GM21528 (cell line): ENCODE results near the gene ADK.
A peak's percentile ranks its signal among the peaks of the same experiment; 100 is the strongest.
"Not testable (repeated sequence)": the region's sequence is repeated elsewhere in the genome, so short reads cannot be mapped to it uniquely, and the experiment has no call there.

Experiments used
- ATAC-seq: cut with Tn5 transposase; IDR thresholded peaks from one replicate; pipeline ENCODE4 v1.9.1; 2021; ENCODE audit warnings: mild to moderate bottlenecking, moderate library complexity; ENCODE audit not compliant: unreplicated experiment, low FRiP score

The ADK gene

DNA sequence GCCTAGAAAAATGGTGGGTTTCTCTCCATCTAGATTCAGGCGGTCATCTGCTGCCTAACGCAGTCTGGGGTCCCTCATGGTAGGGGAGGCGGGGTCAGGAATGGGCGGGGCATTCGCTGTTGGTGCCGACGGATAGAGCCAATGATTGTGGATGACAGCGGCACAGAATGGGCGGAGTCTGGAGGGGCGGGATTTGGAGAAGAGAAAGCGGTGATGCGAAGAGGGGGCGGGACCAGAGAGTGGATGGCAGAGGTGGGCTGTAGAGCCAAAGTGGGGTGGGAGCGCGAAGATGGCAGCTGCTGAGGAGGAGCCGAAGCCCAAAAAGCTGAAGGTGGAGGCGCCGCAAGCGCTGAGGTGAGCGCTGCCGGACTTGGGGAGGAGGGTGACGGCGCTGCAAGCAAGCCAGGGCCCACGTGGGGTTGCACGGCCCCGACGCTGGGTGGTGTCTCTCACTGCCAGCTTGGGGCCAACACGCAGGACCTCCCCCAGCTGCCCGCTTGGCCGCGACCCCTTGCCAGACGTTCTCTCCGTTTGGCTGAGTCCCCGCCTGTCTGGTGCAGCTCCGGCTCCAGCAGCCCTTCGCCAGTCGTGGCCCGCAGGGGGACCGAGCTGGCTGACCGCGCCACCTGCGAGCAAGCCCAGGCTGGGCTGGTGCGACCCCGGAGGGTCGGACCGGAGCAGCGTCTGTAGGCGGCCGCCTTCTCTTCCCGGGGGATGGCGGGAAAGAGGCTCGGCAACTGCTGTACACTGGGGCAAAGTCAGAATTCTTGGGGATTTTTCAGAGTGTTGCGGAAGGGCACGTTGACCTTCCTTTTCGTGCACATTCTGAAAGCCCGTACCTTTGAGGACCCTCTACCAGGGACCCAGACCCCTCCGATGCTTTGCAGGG is at the start of gene ADK:
TSS of gene ADK (plus strand) at position 232 of the 889 bp plus-strand sequence. CDS start at position 290, 58 bp downstream.
- peak; percentile 89 for ATAC-seq

DNA sequence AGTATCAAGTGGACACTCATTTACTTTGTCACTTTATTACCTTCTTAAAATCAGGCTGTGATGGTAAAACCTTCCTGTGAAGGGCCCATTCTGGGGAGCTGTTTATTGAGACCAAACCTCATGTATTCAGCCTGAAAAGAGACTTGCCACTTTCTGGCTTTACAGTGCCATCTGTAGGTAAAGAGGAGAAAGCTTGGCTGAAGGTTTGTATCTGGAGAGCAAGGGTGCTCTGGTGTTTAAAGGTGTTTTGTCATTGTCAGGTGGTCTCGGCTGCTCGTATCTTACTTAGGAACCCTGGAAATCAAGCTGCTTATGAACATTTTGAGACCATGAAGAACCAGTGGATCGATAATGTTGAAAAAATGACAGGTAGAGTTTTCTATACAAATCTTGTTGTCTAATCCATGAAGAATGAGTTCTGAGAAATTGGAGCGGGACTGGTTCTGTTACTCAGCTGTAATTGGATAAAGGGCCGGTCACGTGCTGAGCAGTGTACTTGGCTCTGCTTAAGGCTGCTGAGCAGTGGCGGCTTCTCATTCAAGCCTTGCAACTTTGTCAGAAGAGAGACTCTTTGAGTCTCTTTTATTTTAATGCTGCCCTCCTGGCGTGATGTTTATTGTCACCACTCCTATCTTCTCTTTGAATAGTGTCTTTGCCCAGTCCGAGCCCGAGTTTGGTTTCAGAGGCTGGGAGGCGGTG is 47.3 kb upstream of the ADK start:
- ATAC-seq, result no peak

DNA sequence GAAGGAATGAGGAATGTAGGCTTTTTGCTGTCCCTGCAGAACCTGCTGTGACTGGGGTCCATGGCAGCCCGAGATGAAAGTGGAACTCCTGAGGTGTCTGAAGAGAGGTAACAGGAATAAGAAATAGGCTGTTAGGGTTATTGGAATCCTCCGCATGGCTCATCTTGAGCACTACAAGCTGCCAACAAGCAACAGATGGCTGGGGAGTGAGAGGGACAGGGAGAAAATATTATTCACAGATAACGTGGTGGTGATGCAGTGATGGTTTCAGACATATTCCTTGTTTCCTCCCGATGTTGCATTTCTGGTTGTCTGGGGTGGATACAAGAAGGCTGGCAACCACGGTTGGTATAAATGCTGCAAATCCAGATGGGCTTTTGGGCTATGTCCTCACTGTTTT is 46.5 kb upstream of the ADK start:
- ATAC-seq, result no peak

DNA sequence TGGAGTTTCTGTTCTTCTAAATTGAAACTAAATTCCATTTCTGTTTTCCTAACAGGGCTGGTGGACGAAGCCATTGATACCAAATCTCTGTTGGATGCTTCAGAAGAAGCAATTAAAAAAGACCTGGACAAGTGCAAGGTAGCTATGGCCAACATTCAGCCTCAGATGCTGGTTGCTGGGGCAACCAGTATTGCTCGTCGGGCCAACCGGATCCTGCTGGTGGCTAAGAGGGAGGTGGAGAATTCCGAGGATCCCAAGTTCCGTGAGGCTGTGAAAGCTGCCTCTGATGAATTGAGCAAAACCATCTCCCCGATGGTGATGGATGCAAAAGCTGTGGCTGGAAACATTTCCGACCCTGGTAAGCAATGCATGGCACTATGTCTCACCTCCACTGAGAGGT is 46.0 kb upstream of the ADK start:
- ATAC-seq, result no peak

DNA sequence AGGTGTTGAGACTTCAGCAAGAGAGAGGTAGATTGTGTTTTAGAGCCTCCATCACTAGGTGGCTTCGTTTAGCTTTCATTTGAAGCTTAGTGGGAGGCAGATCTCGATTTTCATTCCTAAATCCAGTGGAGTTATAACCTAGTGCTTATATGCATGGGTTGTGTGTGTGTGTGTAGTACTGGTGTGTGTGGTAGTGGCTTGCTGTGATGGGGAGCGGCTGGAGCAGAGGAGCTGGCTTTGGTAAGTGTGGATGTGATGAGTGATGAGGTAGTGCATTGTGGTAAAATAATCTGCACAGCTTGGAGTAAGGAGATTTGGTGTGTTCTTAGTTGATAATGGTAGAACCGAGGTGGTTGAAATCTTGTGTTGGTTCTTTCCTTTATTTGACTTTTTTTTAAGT is 43.6 kb upstream of the ADK start:
- no peak for ATAC-seq

DNA sequence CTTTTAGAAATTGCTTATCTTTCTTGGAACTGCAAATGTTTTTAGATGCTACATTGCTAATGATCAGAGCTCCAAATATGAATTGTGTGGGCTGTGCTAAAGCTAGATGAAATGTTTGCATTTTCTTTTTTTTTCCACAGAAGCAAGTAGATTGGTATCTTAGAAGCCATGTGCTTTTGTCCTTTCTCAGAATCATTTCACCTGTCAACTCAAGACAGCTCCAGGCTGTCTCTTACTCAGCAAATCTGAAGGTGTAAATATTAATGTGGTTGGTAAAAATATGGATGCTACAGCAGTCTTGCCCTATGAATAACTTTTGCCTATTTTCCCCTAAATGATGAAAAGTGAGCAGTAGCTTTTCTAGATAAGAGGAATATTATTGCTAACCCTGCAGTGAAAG is 41.6 kb upstream of the ADK start:
- ATAC-seq, result no peak

DNA sequence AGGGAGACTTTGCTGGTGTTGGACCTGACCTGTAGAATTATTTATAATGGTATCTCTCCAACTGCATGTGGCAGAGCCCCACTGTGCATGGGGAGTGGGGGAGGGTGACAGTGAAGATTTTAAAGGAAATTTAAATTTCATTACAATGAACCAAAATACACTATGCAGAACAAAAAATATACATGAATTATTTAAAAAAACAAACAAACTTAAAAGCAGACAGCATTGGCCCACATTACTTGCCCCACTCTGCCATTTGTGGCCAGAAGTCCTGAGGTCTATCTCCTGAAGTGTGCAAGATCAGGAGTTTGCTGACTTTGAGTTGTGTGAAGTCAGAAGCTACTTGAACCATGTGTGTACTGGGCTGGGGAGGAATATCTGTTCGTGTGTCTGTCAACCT is 40.9 kb upstream of the ADK start:
- no peak for ATAC-seq

DNA sequence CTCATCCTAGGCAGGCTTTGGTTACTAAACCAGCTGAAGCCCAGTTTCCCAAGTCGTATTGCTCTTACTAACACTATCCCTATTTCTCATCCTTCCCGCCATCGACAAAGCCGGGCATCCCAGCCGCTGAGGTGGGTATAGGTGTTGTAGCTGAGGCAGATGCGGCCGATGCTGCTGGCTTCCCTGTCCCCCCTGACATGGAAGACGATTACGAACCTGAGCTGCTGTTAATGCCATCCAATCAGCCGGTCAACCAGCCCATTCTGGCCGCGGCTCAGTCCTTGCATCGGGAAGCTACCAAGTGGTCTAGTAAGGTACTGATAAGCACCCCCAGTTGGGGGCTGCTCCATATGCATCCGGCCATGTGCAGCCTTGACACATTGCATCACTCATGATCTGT is 39.2 kb upstream of the ADK start:
- ATAC-seq, result no peak

DNA sequence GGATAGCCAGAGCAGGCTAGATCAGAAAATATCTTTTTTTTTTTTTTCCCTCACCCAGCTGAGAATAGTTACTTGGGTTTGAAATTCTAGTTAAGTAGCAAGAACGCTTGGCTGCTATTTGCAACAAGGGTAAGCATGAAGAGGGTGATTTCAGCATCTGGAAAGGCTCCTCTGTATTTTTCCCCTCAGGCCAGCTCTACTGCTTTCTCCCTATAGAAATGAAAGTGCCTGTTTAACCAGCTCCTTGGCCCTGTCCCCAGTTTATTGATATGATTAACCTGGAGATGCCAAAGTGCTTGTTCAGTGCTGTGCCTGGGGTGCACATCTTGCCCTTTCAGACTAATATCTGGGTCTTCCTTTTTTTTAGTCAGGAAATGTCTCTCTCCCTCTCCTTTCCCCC is 37.5 kb upstream of the ADK start:
- ATAC-seq, result no peak

DNA sequence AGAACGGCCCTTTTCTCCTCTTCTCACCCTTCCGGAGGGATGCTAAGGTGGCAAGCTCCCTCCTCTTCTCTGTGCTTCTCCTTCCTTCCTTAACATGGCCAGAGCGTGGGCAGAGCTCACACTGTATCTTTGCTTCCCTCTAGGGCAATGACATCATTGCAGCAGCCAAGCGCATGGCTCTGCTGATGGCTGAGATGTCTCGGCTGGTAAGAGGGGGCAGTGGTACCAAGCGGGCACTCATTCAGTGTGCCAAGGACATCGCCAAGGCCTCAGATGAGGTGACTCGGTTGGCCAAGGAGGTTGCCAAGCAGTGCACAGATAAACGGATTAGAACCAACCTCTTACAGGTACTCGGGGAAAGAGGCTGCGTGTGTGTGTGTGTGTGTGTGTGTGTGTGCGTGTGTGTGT is 37.0 kb upstream of the ADK start:
- no peak for ATAC-seq

DNA sequence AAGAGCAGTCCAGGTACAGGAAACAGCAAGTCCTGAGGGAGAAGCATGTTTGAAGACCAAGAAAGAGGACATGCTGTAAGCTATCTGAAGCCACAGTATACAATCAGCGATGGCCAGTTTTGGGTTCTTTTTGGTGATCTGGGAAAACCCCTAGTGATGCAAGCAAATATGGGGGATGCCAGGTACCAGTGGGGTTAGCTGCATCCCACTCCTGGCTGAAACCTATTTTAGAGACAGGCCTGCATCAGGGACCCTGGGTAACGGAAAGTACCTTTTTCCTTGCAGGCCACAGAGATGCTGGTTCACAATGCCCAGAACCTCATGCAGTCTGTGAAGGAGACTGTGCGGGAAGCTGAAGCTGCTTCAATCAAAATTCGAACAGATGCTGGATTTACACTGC is 33.3 kb upstream of the ADK start:
- ATAC-seq, result no peak

DNA sequence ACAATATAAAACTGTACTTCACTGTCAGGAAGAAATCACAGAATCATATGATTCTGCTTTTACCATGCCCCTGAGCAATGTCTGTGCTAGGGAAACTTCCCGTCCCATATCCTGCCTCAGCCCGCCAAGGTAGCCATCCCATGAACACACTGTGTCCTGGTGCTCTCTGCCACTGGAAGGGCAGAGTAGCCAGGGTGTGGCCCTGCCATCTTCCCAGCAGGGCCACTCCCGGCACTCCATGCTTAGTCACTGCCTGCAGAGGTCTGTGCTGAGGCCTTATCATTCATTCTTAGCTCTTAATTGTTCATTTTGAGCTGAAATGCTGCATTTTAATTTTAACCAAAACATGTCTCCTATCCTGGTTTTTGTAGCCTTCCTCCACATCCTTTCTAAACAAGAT is 32.2 kb upstream of the ADK start:
- ATAC-seq, result no peak

DNA sequence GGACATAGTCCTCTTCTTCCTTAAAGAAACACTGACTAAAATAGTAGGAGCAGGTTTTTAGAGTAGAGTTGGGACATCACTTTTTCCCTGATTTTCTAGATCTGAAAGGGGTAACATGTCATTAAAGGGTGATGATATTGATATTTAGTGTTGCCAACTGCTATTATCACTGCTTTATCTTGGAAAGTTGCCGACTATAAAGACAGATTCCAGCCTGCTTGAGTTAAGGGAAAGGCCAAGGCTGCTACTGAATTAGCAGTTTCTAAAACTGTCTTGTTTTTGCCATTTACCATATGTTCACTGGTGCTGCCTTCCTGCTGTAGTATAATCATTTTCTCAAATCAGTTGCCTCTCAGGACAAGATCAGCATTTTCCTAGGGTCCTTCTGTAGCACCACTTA is 30.1 kb upstream of the ADK start:
- ATAC-seq, result no peak

DNA sequence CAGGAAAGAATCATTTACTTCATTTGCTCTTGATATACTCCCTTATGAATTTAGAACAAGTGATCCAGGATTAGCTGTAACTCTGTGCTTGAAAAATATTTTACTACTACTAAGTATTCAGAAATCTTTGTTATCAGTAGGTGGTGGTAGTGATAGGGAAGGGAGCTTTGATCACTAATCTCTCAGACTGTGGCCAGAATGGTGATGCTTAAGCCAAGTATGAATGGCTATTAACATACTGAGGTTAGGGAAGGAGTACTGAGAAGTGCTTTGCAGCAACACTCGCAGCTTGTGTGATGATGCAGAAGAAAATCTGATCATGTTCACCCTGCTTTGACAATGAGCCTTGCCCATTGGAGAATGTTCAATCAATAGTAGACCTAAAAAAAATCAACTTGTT is 29.7 kb upstream of the ADK start:
- ATAC-seq, result no peak

DNA sequence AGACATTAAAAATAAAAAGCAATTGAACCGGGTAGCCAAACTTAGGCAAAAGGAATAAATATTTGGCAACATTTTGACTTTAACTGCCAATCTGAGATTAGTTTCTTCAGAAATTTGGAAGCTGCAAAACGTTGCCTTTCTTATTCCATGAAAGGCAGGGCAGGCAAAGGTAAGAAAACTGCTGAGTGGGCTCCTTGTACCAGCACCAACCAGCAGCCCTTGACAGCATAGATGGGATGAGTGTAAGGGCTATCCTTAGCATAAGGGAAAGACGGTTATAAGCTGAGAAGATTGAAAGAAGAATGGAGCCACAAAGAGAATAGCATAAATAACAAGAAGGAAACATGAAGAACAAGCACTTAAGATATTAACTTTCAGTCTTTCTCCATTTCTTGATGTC is 29.0 kb upstream of the ADK start:
- no peak for ATAC-seq

DNA sequence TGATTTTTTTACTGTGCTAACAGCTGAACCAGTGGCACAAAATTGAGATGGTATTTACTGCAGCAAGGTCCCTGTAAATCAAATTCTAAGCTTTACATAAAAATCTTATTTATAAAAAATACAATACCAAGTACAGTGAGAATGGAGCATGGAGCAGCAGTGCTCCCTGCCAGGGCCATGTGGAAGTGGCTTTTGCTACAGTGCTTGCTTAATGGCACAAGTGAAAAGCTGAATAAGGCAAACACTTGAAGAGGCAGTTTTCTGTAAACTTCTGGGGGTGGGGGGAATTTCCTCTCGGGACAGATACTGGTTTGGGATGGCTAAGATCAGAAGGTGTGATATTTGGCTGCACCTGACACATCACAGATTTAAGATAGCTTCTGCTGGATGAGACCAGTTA is 27.9 kb upstream of the ADK start:
- ATAC-seq, result no peak

DNA sequence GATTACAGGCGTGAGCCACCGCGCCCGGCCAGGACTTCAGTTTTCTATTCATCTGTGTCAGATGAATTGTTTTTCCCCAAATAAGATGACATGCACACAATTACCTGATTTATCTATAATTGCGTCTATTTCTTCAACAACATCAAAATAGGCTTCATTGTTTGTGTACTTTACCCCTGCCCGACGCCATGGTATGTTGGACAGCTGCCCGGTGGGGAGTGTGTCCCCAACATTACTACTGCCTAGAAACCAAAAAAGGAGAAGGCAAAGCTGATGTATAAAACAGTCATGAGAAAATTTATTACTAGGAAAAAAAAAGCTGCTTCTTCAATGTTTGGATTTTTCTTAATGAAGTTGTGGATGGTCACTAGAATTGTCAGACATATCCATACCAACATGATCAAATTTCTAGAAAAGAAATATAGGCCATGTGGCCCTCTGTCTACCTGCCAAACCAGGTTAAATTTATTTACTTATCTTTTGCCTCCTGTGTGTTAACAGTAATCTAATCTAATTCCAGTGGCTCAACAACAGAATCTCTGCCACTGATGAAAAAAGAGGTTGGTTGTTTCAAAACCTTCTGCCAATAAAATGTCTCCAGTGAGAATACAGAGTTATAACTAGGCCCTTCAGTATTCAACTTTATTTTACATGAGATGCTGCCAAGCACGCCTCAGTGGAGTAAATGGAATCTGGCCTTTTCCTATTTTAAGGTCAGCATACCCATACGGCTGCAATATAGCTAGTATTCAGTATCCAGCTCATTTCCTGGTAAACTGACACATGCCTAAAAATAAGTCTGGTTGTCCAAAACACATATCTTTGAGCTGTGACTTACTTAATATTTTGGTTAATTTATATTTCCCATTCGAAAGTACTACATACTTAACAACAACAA is 16.8 kb upstream of the ADK start:
- no peak for ATAC-seq

DNA sequence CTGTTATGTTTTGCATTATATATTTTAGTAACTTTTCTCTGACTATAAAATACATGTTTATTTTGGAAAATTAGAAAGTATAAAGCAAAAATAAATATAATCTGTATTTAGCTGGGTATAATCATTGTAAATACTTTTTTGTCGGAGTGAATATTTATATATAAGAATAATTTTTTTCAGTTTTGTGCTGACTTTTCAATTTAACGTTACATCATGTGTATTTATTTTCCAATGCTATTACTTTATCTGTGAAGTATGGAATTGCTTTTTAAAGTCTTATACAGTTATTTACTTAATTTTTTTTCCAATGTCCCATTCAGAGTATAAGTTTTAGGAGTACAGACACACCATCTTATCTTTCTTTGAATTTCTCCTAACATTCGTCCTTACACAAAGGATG is 15.6 kb upstream of the ADK start:
- no peak for ATAC-seq

DNA sequence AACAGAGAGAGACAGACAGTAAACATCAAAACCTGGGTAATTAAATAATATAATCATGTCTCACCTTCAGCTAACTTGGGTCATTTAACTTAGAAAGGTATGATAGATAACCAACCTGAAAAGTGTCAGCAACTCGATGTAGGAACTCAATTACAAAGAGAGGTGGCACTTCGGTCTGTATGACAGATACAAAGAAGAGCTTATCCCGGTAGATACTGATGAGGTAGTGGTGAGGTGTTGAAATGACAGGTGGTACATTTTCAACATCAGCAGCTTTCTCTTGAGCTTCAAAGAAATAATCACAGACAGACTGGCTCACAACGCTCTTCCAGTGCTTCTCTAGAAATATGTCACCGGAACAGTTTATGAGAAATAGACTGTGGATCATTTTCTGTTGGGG is 13.0 kb upstream of the ADK start:
- no peak for ATAC-seq

DNA sequence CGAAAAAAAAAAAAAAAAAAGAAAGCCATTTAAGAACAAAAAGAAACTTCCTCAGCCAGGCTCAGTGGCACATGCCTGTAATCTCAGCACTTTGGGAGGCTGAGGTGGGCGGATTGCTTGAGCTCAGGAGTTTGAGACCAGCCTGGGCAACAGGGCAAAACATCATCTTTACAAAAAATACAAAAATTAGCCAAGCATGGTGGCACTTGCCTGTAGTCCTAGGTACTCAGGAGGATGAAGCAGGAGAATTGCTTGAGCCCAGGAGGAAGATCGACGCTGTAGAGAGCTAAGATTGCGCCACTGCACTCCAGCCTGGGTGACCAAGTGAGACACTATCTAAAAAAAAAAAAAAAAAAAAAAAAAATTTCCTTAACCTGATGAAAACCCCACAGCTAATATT is 12.4 kb upstream of the ADK start:
- not testable (repeated sequence) for ATAC-seq

DNA sequence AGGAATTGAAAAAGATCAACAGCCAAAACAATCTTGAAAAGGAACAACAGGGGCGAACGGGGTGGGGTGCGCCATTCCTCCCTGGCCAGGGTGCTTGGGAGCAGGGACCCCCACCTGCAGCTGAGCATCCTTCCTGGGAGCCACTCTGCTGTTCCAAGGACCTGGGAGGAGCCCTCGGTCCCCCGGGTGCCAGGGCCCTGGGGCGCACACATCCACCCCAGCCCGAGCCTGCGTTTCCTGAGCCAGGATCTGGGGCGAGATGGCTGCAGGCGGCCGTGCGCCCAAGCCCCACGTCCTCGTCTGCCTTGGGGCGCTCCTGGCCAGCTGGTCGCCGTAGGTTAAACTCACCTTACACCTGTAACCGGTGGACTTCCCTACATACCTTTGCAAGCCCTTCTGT is 11.0 kb upstream of the ADK start:
- ATAC-seq, result no peak
